IPS-18c (cell line): ENCODE measurements around the gene FCER1G.
A peak's percentile ranks its signal among the peaks of the same experiment; 100 is the strongest.
"Not testable (repeated sequence)": the region's sequence is repeated elsewhere in the genome, so short reads cannot be mapped to it uniquely, and the experiment has no call there.

Experiments used
- H3K4me3 ChIP-seq: 2 replicates; pipeline ENCODE4 v1.7.0; 2013; ENCODE audit warnings: low read depth, mild to moderate bottlenecking, low read length, moderate library complexity; ENCODE audit not compliant: insufficient read depth
- H3K9me3 ChIP-seq: one replicate; pipeline ENCODE4 v1.6.1; 2013; ENCODE audit warnings: mild to moderate bottlenecking, low read length, moderate library complexity; ENCODE audit not compliant: control insufficient read depth, insufficient read depth

The FCER1G gene

DNA sequence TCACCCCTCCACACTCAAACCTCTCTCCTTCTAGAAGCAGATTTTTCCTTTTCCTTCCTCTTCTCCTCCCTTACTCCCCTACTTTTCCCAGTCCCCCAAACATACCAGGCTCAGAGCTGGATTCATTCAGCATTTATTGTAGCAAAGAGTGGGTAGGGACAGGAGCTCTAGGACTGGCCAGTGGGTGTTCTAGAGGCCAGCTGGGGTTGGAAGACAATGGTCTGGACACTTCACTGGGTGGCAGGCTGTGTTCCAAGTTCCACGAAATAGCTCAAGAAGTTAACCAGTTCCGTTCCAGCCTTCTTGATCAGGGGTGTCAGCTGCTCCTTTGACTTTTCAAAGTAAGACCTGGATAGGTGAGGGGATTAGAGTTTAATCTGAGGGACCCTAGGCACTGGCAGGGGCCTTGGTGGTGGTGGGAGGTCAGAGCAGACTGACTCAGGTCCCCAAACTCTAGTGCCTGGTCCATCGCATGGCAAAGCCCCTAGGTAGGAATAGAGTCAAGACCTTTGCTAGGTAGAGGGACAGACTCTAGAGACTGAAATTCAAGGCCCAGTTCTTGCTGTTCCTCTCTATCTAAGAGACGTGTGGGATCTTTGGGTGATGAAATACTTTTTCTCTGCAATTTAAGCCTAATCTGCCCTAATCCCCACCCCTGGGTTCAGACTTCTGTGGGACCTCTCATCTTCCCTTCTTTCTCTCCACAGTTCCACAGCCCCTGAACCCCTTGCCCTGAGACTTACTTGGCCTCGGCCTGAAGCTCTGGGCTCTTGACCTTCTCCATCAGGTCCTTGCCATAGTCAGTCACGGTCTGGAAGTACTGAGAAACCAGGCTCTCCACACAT is 7.3 kb downstream of the FCER1G start:
- Histone ChIP-seq H3K9me3 (no peaks in the 10 kb centered on the region), H3K4me3 (no peak overlapping the region)

DNA sequence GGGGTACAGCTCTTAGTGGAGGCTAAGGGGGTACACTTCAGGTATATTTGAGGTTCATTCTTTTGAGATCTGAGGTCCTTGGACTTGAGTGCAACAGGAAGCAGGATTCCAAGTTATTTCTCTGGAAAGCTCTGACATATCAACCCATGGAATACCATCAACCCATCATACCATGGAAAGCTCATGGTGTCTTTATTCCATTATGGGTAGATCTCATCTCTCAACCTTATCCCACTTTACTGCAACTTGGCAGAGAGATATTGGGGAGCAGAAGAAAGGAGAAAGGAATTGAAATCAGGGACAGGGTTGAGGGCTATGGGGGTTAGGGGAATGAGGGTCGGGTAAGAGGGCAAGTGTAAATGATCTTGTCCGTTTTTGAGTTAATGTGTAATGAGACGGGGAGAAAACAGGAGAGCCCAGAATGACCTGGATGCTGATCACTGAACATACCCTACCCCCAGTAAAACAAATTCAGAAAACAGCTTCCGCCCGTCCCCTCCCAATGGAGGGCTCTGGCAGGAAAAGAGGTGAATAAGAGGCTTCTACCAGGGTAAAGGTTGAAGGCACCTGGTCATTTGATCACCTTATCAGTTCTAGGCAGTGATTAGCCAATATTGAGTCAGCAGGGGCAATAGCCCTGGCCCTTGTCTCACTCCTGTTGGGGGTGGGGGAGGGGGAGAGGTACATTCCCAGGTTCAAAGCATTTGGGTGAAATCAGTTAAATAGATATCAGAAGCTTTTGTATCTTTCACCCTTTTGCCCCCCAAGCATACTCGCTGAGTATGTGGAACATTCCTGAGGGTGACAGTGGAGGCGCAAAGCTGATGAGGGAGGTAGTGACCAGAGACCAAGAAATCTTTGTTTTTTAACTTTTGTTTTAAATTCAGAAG is 9.0 kb downstream of the FCER1G start:
- no peaks in the 10 kb centered on the region for H3K9me3 ChIP-seq
- no peak overlapping the region for H3K4me3 ChIP-seq

DNA sequence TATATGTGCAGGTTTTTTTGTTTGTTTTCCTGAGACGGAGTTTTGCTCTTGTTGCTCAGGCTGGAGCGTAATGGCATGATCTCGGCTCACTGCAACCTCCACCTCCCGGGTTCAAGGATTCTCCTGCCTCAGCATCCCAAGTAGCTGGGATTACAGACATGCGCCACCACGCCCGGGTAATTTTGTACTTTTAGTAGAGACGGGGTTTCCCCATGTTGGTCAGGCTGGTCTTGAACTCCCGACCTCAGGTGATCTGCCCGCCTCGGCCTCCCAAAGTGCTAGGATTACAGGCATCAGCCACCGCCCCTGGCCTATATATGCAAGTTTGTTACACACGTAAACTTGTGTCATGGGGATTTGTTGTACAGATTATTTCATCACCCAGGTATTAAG is 9.6 kb downstream of the FCER1G start:
- H3K4me3 ChIP-seq, H3K9me3 ChIP-seq: not testable (repeated sequence)

DNA sequence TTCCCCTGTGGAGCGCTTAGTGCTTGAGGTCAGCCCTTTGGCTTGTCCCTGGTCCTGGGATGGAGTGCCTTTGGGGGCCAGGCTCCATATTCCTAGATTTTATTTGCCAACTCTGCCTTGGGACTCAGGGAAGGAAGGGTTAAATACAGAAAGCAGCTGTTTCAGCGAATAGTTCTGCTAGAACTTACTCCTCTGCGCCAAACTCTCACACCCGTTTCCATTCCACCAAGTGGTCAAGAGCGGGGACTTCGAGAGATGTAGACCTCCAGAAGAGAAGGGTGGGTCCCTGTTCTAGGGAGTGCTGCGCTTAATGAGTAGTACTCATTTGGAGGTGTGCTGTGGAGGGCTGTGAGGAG is 10.1 kb downstream of the FCER1G start:
- H3K9me3 ChIP-seq, result no peaks in the 10 kb centered on the region
- no peak overlapping the region for H3K4me3 ChIP-seq

DNA sequence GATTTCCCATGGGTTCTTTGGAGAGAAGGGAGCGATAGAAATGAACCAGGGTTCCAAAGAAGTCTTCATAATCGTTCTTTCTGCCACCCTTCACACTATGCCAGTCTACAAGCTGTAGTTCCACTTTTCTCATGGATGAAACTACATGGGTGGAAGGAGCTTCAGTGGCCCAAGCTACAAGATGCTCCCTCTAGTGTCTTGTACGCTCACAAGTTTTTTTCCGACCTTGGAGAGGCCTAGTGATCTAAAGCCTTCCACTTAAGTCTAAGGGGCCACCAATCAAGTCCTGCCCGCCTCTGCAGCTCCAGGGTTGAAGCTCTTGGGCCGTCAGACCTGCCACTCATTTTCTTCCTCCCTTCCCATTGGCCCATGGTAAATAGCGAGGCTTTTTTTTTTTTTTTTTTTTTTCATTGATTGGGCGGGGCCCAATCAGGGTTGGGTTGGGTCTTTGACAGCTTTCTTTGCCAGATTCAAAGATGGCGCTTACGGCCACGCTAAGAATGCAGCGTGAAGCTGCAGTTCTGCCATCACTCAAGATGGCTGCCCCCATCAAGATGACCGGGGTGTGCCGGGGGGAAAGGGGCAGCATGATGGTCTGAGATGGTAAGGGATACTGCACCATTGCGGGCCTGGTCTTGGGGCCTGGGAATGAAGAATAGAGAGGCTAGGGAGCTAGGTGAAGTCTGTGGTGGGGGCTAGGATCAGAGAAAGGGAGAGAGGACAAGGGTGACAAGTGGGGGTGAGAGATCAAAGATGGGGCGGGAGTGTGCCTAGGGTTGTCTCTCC is 10.6 kb downstream of the FCER1G start, which contains the start of gene TOMM40L:
Gene TOMM40L, plus strand, starts transcription at position 527 of the 786 bp plus-strand sequence. CDS start 430 bp downstream, outside the sequence.
- no peaks in the 10 kb centered on the region for H3K9me3 ChIP-seq

DNA sequence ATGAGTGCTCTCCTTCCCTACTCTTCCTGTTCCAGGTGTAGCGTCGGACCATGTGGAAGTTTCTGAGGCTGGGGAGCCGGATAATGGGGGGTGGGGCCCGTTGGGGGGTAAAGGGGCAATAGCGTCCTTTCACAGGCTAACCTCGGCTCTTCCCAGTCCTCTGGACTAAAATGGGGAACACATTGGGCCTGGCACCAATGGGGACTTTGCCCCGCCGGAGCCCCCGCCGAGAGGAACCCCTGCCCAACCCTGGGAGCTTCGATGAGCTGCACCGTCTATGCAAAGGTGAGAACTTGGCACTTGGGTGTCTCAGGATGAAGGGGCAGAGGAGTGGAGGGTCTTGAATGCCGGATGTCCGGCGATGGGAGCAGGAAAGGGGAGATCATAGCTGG is 11.2 kb downstream of the FCER1G start:
- Histone ChIP-seq H3K9me3 (no peaks in the 10 kb centered on the region), H3K4me3 (peak overlapping the region; percentile 83)

More for the DNA sequence above, 10.6 kb downstream of the FCER1G start, which contains the start of gene TOMM40L:
- peak within 1 kb of the TSS; percentile 83 for H3K4me3 ChIP-seq

DNA sequence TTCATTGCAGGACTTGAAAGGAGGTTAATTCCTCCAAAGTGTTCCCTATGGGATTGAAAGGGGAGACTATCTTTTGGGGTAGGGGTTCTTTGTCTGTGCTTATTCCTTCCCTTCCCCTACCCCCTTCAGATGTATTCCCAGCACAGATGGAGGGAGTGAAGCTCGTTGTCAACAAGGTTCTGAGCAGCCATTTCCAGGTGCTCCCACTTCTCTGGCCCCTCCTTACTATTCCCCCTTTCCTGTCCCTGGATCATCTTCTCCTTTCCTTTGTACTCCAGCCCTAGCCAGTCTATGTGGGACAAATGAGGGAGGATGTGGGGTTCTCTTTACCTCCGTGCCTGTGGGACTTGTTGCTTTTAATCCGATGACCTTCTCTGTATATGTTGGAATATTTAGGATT is 11.7 kb downstream of the FCER1G start:
- peak overlapping the region; percentile 83; the same call in 1 of the 2 replicates for H3K4me3 ChIP-seq
- no peaks in the 10 kb centered on the region for H3K9me3 ChIP-seq

DNA sequence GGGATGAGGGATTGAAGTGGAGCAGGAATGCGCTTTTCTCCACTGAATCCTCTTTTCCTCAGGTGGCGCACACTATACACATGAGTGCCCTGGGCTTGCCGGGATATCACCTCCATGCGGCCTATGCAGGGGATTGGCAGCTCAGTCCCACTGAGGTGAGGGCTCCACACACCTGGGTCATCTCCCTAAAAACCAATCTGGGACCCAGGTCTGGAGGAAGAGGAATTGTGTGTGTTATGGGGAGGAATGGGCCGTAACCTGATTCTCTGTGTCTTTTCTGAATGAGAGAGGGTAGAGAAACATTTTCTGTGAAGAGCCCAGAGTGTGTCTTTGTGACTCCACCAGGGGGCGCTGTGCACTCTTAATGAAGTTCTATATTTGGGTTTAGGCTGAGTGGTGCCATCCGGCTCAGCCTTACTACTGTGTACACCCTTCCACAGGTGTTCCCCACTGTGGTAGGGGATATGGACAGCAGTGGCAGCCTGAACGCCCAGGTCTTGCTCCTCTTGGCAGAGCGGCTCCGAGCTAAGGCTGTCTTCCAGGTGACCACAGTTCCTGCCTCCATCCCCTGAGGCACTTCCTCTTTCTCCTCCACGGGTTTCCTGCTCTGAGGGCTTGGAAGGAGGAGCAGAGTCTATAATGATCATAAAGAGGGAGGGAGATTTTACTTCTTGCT is 12.2 kb downstream of the FCER1G start:
- no peak overlapping the region; the same call in 1 of the 2 replicates for H3K4me3 ChIP-seq
- H3K9me3 ChIP-seq, result no peaks in the 10 kb centered on the region

DNA sequence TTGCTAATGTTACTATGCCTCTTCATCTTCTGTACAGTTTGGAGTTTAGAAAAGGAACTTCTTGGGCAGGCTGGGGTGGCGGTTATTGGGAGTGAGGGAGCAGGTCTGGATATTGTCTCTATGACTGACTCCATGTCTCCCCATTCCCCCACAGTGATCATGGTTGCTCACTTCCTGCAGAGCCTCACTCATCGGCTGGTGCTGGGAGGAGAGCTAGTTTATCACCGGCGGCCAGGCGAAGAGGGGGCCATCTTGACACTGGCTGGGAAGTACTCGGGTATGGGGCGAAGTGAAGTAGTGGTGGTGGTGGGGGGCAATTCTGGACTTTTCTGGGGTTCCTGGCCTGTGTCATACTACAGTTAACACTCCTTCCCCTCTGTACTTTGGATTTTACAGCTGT is 12.9 kb downstream of the FCER1G start:
- H3K4me3 ChIP-seq, result no peak overlapping the region
- H3K9me3 ChIP-seq, result no peaks in the 10 kb centered on the region

DNA sequence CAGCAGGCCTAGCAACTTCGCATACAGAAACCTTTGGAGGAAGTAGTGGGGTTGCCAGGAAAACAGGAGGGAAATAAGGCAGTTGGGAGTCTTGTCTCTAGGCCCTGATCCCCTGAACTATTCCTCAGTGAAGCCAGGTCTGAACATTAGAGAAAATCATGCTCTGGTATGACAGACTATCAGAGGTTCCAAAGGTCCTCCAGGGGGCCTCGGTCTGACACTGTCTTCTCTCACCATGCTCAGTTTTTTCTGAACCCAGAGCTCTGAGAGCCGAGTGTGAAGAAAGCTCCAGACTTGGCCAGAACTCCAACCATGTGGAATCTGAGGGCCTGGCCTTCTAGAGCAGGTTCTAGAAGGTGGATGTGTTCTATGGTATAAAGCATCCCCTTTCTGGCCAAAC is 14.8 kb downstream of the FCER1G start:
- H3K4me3 ChIP-seq, result no peak overlapping the region

DNA sequence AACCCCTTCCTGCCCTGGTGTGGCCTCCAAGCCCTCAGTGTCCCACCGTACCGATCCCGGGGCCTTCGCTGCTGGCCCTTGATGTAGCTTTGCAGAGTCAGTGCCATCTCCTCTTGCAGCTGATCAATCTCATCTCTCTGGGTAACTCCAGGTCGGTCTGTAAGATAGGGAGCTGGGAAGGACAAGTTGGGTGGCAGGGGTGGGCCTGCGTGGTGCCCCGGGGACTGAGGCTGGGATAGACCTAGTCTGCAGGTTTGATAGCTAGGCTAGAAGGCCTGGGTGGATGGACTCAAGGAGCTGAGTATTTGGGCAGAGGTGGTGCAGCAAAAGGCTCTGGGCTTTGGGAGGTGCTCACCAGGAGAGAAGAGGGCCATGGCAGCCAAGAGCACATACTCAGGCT is 15.7 kb downstream of the FCER1G start:
- Histone ChIP-seq H3K4me3 (no peak overlapping the region), H3K9me3 (no peaks in the 10 kb centered on the region)

More for the DNA sequence above, 14.8 kb downstream of the FCER1G start:
- no peaks in the 10 kb centered on the region for H3K9me3 ChIP-seq

DNA sequence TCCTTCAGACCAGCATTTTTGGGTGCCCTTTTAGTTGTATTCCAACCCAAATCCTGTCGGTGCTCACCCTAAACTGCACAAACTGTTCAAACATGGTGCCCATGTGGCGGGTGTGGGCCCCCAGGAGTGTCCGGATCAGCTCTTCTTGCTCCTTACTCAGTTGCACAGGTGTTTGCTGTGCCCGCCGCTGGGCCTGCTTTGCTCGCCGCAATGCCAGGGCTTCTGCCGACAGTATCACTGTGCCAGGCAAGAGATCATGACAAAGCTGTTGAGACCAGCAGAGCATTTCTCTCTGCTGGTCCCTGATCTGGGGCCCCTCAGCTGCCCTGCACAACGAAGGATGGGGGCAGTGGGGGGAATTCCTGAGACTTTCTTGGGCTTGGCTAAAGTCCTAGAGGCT is 18.0 kb downstream of the FCER1G start:
- Histone ChIP-seq H3K4me3 (no peak overlapping the region), H3K9me3 (no peaks in the 10 kb centered on the region)

DNA sequence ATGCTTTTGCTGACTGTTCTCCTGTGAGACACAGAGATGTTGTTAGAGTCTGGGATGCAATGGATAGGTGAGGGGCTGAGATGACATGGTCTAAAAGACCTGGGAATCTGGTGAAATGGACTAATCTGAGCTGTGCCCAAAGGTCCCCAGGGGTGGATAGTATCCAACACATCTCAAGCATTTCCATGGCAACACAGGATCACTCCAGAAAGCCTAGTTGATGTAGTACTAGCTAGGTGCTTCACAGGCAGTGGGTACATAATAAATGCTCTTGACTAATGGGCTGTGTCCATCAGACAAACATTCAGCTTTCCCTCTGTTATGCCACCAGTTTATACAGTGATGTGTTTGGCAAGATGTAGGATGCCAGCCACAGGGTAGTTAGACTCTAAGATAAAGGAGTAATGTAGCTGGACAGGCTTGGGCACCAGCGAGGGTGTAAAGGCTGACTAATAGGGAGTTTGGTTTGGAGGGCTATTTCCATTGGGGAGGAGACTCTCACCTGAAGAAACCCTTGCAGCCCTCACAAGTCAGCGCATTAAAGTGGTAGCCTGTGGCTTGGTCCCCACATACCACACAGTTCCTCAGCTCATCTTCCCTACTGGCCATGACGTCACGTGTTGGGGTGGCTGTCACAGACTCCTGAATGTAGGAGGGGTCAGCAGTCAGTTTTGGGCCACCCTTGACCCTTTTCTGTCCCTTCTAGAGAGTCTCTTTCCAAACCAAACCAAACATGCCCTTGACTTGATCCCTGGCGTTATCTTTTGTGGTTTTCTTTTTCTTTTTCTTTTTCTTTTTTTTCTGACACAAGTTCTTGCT is 21.1 kb downstream of the FCER1G start:
- peaks cover 2% of the 10 kb centered on the region for H3K9me3 ChIP-seq
- H3K4me3 ChIP-seq, result no peak overlapping the region

DNA sequence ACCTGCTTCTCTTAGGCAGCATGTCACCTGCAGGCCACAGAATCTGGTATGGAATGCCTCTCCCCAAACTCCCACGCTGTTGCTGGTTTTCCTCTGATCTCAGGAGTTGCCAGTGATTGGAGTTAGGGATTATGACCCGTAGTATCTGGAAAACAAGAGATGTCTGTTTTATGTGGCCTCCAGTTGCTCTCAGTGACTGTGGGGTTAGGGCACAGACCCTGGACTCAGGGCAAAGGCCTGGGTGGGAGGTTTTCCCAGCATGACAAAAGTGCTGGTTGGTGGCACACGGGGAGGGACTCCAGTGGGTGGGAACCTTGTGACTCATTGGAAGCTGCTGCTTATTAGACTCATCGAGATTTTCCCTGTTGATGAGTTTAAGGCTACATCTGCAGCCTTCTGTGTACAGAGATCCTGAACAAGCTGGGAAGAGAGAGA is 23.0 kb downstream of the FCER1G start, which contains the start of gene NR1I3:
Gene NR1I3, minus strand, starts transcription at position 165 of the 435 bp plus-strand sequence. CDS start 1,638 bp downstream, outside the sequence.
- peaks cover 2% of the 10 kb centered on the region for H3K9me3 ChIP-seq
- no peak within 1 kb of the TSS for H3K4me3 ChIP-seq

DNA sequence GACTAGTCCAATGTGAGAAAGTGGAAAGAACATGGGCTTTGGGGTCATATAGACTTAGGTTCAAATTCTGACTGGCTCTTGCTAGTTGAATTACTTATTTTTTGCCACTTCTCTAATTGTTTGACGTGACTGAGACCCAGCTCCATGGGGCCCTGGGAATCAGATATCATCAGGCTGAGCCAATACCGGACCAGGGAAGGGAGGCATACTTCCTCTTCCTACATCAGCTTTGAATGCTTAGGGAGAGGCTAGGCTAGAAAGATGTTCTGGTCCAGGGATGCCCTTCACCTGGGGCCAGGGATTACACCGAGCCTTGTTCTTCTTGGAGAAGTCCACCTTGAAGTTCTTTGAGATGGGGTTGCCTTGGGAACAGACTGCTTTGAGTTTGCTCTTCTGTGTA is 26.6 kb downstream of the FCER1G start:
- Histone ChIP-seq H3K4me3 (no peak overlapping the region), H3K9me3 (peaks cover 2% of the 10 kb centered on the region)

DNA sequence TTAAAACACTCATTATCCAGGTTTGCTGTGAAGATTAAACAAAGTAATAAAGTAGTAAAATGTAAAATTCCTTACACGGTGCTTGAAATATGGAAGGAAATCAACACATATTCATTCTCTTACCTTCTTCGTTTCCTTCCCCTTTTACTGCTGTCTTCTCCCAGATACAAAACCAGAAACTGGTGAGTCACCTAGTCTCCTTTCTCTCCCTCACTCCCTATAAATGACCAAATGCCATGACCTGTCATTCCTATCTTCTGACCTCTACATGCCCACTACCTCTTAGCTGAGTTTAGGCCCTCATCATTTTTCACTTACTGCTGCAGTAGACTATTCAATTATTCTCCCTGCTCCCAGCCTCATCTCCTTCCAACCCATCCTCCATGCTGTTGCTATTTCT is 27.2 kb downstream of the FCER1G start:
- peaks cover 2% of the 10 kb centered on the region for H3K9me3 ChIP-seq
- H3K4me3 ChIP-seq, result no peak overlapping the region
